Measurements from ENCODE around the gene SLC6A17. TPM values are rescaled to one million over a fixed set of nuclear protein-coding genes. Genes with fewer than 3 reads are reported as not detected.

The SLC6A17 gene
- total RNA-seq, 5 donors from 2014 or later (not counting 1 experiment from before 2014, with no cell fraction given), result not detected

DNA sequence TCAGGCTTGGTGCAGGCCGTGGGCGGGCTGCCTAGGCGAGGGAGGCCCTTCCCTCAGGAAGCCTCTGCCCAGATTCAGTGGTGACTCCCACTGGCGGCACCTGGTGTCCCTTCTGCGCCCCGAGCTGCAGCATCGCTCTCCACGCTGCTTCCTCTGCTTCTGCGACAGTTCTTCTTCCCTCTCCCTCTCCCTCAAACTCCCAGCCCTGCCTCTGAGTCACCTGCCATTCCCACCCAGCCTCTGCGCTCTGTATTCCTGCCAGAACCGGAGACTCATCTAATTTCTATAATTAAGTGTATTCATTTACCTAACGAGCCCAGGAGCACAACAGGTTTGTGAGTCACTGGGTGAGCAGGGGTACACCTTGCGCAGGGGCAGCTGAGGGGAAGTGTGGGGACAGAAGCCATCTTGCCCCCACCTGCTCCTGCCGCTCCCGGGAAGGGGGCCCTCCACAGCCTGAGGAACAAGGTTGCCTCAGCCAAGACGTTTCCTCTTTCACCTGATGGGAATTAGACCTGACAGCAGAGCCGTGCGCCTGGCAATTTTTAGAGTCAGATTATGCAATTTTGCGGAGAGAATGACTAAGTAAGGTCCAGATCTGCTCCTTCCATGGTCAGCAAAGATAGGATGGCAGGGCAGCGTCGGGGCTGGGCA is 79.2 kb downstream of the SLC6A17 start:
- no peaks in the 10 kb centered on the region for H3K4me1 Mint-ChIP-seq
- H3K9me3 Mint-ChIP-seq, result no peaks in the 10 kb centered on the region
- peaks cover 2 to 4% of the 10 kb centered on the region in 2 donors for H3K36me3 ChIP-seq (ENCODE audit: control insufficient read depth in 2 of 2, extremely low read depth in 1 of 2, insufficient read depth in 1 of 2, low read length in 1 of 2)
- H3K4me3 Mint-ChIP-seq, result no peak overlapping the region
- no peaks in the 10 kb centered on the region for H3K9me3 ChIP-seq
- H3K36me3 Mint-ChIP-seq, result peaks cover 17% of the 10 kb centered on the region
- H3K27ac Mint-ChIP-seq, result no peak overlapping the region
- no peak overlapping the region for H3K4me3 ChIP-seq (ENCODE audit: control insufficient read depth in 1 of 2, extremely low read depth in 1 of 2, low read length in 1 of 2)
- H3K4me1 ChIP-seq (ENCODE audit: control insufficient read depth in 1 of 2, extremely low read depth in 1 of 2, insufficient read depth in 2 of 2, low read length in 2 of 2), result no peaks in the 10 kb centered on the region
- no peaks in the 10 kb centered on the region for H3K27me3 ChIP-seq (replicated peaks in 1 of 2; ENCODE audit: control insufficient read depth in 2 of 2, extremely low read depth in 1 of 2, insufficient read depth in 2 of 2, low read length in 1 of 2)
- POLR2A ChIA-PET, result no interaction called here
- no peak overlapping the region for H3K27ac ChIP-seq (ENCODE audit: low read length)
- WGBS (ENCODE audit: insufficient coverage), result 93% methylated on average over 15 of the region's 21 CpGs
- CTCF ChIA-PET, result interaction anchor here in 1 of 2 donors (0.6 kb wide), 1 partner anchor 75 kb away, joined by 3 read pairs; no protein-coding TSS in a partner anchor
- no peak for ATAC-seq (replicated peaks in 1 of 4)
- no peak for DNase-seq
- no peaks in the 10 kb centered on the region for H3K27me3 Mint-ChIP-seq

DNA sequence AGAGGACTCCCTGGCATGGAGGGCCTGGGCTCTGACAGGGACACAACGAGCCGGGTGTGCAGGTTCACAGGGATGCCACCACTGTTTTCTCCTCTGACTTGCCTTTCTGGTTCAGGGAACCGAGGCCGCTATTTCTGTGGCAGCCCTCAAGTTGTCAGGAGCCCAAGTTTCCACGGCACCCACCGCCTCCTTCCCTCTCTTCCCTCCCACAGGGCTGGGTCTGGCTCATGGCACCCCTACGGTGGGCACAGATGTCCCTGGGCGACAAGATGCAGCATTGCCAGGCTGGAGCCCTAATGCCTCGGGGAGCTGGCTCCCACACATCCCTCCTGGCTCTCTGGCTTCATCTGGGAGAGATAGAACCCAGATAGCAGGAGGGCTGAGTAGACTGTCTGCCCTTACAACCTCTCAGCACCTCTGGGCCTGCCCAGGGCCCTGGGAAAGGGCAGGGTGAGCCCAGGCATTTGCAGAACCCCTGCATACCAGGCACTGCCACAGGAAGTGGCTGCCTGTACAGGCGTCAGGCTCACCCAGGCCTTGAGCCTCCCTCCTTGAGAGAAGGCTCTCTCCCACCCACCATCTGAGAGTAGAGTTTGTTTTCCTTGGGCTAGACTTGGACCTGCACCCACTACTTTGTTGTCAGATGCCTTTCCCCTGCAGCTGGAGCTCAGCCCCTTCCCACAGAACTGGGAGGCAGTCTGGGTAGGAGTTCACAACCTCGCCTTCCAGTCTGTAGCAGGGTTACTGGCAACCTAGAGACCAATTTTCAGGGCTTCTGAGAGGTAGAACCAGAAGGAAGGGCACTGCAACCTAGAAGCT is 80.3 kb downstream of the SLC6A17 start:
- no peaks in the 10 kb centered on the region for H3K27me3 Mint-ChIP-seq
- peaks cover 0 to 5% (median 0%) of the 10 kb centered on the region in 3 donors for H3K4me1 Mint-ChIP-seq
- H3K27ac ChIP-seq (ENCODE audit: low read length), result no peak overlapping the region
- no peaks in the 10 kb centered on the region for H3K9me3 ChIP-seq
- H3K36me3 ChIP-seq (ENCODE audit: control insufficient read depth in 2 of 2, extremely low read depth in 1 of 2, insufficient read depth in 1 of 2, low read length in 1 of 2), result peaks cover 4% of the 10 kb centered on the region in 2 donors
- DNase-seq, result no peak
- 93% methylated on average over 8 of the region's 11 CpGs for WGBS (ENCODE audit: insufficient coverage)
- no peak overlapping the region for H3K4me3 Mint-ChIP-seq
- POLR2A ChIA-PET, result no interaction called here
- peaks cover 20% of the 10 kb centered on the region for H3K36me3 Mint-ChIP-seq
- CTCF ChIA-PET, result interaction anchor here in 1 of 2 donors (0.9 kb wide), 1 partner anchor 23 kb away, joined by 3 read pairs; no protein-coding TSS in a partner anchor
- no peak for ATAC-seq (replicated peaks in 1 of 4)
- no peak overlapping the region for H3K27ac Mint-ChIP-seq
- H3K4me1 ChIP-seq (ENCODE audit: control insufficient read depth in 1 of 2, extremely low read depth in 1 of 2, insufficient read depth in 2 of 2, low read length in 2 of 2), result no peaks in the 10 kb centered on the region
- no peak overlapping the region for H3K4me3 ChIP-seq (ENCODE audit: control insufficient read depth in 1 of 2, extremely low read depth in 1 of 2, low read length in 1 of 2)
- H3K9me3 Mint-ChIP-seq, result no peaks in the 10 kb centered on the region
- no peaks in the 10 kb centered on the region for H3K27me3 ChIP-seq (replicated peaks in 1 of 2; ENCODE audit: control insufficient read depth in 2 of 2, extremely low read depth in 1 of 2, insufficient read depth in 2 of 2, low read length in 1 of 2)

DNA sequence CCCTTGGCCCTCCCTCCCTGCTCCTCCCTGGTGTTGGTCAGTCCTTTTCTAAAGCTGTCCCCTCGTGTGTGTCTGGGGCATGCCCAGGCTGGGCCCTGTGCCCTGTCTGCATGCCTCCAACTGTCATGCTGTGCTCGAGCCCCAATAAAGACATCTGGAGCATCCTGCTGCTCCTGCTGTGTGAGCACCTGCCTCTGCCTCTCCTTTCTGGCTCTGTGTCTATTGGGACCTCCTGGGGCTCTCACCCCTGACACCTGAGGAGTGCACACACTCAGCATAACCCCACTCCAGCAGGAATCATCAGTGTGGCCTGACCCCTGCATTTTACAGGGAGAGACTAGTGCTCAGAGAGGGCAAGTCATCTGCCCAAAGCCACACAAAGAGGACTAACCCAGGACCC is 83.6 kb downstream of the SLC6A17 start:
- no peaks in the 10 kb centered on the region for H3K27me3 Mint-ChIP-seq
- 74% methylated on average over 2 of the region's 2 CpGs for WGBS (ENCODE audit: insufficient coverage)
- Histone ChIP-seq H3K4me1 (ENCODE audit: control insufficient read depth in 1 of 2, extremely low read depth in 1 of 2, insufficient read depth in 2 of 2, low read length in 2 of 2) (no peaks in the 10 kb centered on the region), H3K4me3 (ENCODE audit: control insufficient read depth in 1 of 2, extremely low read depth in 1 of 2, low read length in 1 of 2) (no peak overlapping the region), H3K9me3 (no peaks in the 10 kb centered on the region), H3K27ac (ENCODE audit: low read length) (no peak overlapping the region), H3K36me3 (ENCODE audit: control insufficient read depth in 2 of 2, extremely low read depth in 1 of 2, insufficient read depth in 1 of 2, low read length in 1 of 2) (peaks cover 0 to 4% of the 10 kb centered on the region in 2 donors), H3K27me3 (replicated peaks in 1 of 2; ENCODE audit: control insufficient read depth in 2 of 2, extremely low read depth in 1 of 2, insufficient read depth in 2 of 2, low read length in 1 of 2) (no peaks in the 10 kb centered on the region)
- no peak overlapping the region for H3K4me3 Mint-ChIP-seq
- no peak overlapping the region for H3K27ac Mint-ChIP-seq
- H3K4me1 Mint-ChIP-seq, result peaks cover 0 to 5% (median 0%) of the 10 kb centered on the region in 3 donors
- CTCF ChIA-PET, result interaction anchor here in 1 of 2 donors (0.6 kb wide), 1 partner anchor 37 kb away, joined by 4 read pairs; no protein-coding TSS in a partner anchor
- ATAC-seq (replicated peaks in 1 of 4) (no peak), DNase-seq (no peak)
- H3K36me3 Mint-ChIP-seq, result peaks cover 16% of the 10 kb centered on the region
- H3K9me3 Mint-ChIP-seq, result no peaks in the 10 kb centered on the region
- POLR2A ChIA-PET, result no interaction called here

GRCh38 chr1:110234691-110235090 is 84.4 kb downstream of the SLC6A17 start:
- ChIA-PET POLR2A (no interaction called here), CTCF (no interaction called here)
- DNase-seq (no peak), ATAC-seq (replicated peaks in 1 of 4) (no peak)
- H3K27me3 Mint-ChIP-seq, result no peaks in the 10 kb centered on the region
- no peak overlapping the region for H3K4me3 Mint-ChIP-seq
- H3K4me1 Mint-ChIP-seq, result peaks cover 0 to 5% (median 0%) of the 10 kb centered on the region in 3 donors
- H3K27ac ChIP-seq (ENCODE audit: low read length), result no peak overlapping the region
- H3K9me3 ChIP-seq, result no peaks in the 10 kb centered on the region
- peaks cover 0 to 2% of the 10 kb centered on the region in 2 donors for H3K36me3 ChIP-seq (ENCODE audit: control insufficient read depth in 2 of 2, extremely low read depth in 1 of 2, insufficient read depth in 1 of 2, low read length in 1 of 2)
- H3K36me3 Mint-ChIP-seq, result peaks cover 10% of the 10 kb centered on the region
- H3K9me3 Mint-ChIP-seq, result no peaks in the 10 kb centered on the region
- WGBS (ENCODE audit: insufficient coverage), result 86% methylated on average over 2 of the region's 5 CpGs
- no peaks in the 10 kb centered on the region for H3K4me1 ChIP-seq (ENCODE audit: control insufficient read depth in 1 of 2, extremely low read depth in 1 of 2, insufficient read depth in 2 of 2, low read length in 2 of 2)
- no peak overlapping the region for H3K27ac Mint-ChIP-seq
- no peak overlapping the region for H3K4me3 ChIP-seq (ENCODE audit: control insufficient read depth in 1 of 2, extremely low read depth in 1 of 2, low read length in 1 of 2)
- no peaks in the 10 kb centered on the region for H3K27me3 ChIP-seq (replicated peaks in 1 of 2; ENCODE audit: control insufficient read depth in 2 of 2, extremely low read depth in 1 of 2, insufficient read depth in 2 of 2, low read length in 1 of 2)

DNA sequence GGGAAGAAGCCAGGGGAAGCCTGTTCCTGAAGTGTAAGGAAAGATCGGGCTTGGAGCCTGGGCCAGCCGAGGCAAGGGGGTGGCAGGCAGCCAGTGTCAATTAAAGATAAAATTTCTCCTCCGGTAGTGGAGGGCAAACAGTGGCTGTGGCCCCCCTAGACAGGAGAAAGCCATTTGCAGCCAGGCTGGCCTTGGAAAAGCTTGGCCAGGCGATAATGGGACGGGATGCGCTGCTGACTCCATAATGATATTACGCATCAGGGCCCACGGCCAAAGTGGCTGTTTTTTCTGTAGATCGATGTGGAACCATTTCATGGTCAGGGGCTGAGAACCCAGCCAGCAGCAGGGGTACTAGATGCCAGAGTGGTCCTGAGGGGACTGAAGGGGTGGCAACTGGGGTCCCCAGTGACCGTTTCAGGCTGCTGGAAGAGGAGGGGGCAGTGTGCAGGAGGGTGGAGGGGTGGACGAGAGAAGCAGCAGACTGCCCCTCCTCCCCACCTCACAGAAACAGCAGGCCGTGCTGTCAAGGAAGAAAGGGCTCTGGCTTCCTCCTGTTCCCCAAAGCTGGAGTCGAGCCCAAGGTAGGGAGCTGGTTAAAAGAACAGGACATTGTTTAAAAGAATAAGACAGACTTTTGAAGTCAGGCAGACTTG is 85.0 kb downstream of the SLC6A17 start:
- H3K36me3 ChIP-seq (ENCODE audit: control insufficient read depth in 2 of 2, extremely low read depth in 1 of 2, insufficient read depth in 1 of 2, low read length in 1 of 2), result peaks cover 0 to 2% of the 10 kb centered on the region in 2 donors
- no peak overlapping the region for H3K4me3 ChIP-seq (ENCODE audit: control insufficient read depth in 1 of 2, extremely low read depth in 1 of 2, low read length in 1 of 2)
- DNase-seq, result no peak
- H3K4me1 ChIP-seq (ENCODE audit: control insufficient read depth in 1 of 2, extremely low read depth in 1 of 2, insufficient read depth in 2 of 2, low read length in 2 of 2), result no peaks in the 10 kb centered on the region
- H3K27ac Mint-ChIP-seq, result no peak overlapping the region
- peaks cover 6% of the 10 kb centered on the region for H3K36me3 Mint-ChIP-seq
- H3K27me3 Mint-ChIP-seq, result no peaks in the 10 kb centered on the region
- H3K4me3 Mint-ChIP-seq, result no peak overlapping the region
- POLR2A ChIA-PET, result no interaction called here
- H3K9me3 Mint-ChIP-seq, result no peaks in the 10 kb centered on the region
- WGBS (ENCODE audit: insufficient coverage), result 95% methylated on average over 9 of the region's 13 CpGs
- no peak overlapping the region for H3K27ac ChIP-seq (ENCODE audit: low read length)
- CTCF ChIA-PET, result no interaction called here
- H3K4me1 Mint-ChIP-seq, result peaks cover 0 to 5% (median 0%) of the 10 kb centered on the region in 3 donors
- no peaks in the 10 kb centered on the region for H3K9me3 ChIP-seq
- no peaks in the 10 kb centered on the region for H3K27me3 ChIP-seq (replicated peaks in 1 of 2; ENCODE audit: control insufficient read depth in 2 of 2, extremely low read depth in 1 of 2, insufficient read depth in 2 of 2, low read length in 1 of 2)
- ATAC-seq (replicated peaks in 1 of 4), result no peak

DNA sequence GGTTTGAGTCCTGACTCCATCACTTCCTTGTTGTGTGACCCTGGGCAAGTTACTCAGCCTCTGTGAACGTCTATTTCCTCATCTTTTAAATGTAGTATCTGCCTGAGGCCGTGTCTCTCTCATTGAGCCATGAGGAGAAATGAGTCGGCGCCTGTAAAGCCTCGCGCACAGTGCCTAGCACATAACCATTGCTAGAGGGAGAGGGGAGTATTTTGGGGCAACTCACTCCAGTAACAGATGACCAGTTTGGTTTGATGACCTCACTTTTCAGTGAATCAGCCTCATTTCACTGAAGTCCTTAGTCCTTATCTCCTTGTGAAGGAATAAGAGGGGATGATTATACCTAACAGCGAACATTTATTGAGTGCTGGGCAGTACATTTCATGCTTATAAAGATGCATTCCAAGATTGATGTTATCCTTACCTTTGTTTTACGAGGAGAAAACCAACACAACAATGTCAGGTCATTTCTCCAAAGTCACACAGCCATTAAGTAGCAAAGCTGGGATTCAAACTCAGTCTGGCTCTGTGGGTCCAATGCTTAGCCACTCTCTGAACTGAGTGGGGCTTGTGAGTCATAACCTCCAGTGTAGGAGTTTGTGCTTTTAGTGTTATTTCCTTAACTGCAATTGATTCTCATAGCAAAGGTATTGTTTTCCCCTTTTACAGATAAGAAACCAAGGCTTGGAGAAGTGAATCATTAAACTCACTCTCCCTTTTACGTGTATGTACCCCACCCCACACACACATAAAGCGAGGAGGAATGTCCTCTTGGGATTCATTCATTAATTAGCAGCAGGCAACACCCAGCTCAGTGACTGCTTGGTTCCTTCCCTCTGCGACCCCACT is 85.8 kb downstream of the SLC6A17 start:
- DNase-seq, result no peak
- POLR2A ChIA-PET, result no interaction called here
- CTCF ChIA-PET, result no interaction called here
- Histone ChIP-seq H3K27ac (ENCODE audit: low read length) (no peak overlapping the region), H3K9me3 (no peaks in the 10 kb centered on the region), H3K4me1 (ENCODE audit: control insufficient read depth in 1 of 2, extremely low read depth in 1 of 2, insufficient read depth in 2 of 2, low read length in 2 of 2) (no peaks in the 10 kb centered on the region), H3K27me3 (replicated peaks in 1 of 2; ENCODE audit: control insufficient read depth in 2 of 2, extremely low read depth in 1 of 2, insufficient read depth in 2 of 2, low read length in 1 of 2) (no peaks in the 10 kb centered on the region), H3K36me3 (ENCODE audit: control insufficient read depth in 2 of 2, extremely low read depth in 1 of 2, insufficient read depth in 1 of 2, low read length in 1 of 2) (peaks cover 0 to 2% of the 10 kb centered on the region in 2 donors), H3K4me3 (ENCODE audit: control insufficient read depth in 1 of 2, extremely low read depth in 1 of 2, low read length in 1 of 2) (no peak overlapping the region)
- no peaks in the 10 kb centered on the region for H3K27me3 Mint-ChIP-seq
- no peak for ATAC-seq (replicated peaks in 1 of 4)
- peaks cover 0 to 5% (median 0%) of the 10 kb centered on the region in 3 donors for H3K4me1 Mint-ChIP-seq
- H3K4me3 Mint-ChIP-seq, result no peak overlapping the region
- H3K27ac Mint-ChIP-seq, result no peak overlapping the region
- H3K36me3 Mint-ChIP-seq, result peaks cover 6% of the 10 kb centered on the region
- no peaks in the 10 kb centered on the region for H3K9me3 Mint-ChIP-seq
- 13% methylated on average over 2 of the region's 11 CpGs for WGBS (ENCODE audit: insufficient coverage)

Measured in T-cell (primary cell).